LNCAP (cell line): Measurements from ENCODE around the gene PLPP4.

Experiments used
- TF ChIP-seq, protein P1 (sequence below): fragments of 450-650 bp; IDR thresholded peaks from 2 replicates; pipeline ENCODE4 v1.5.1; 2017; ENCODE audit warnings: mild to moderate bottlenecking

The PLPP4 gene

DNA sequence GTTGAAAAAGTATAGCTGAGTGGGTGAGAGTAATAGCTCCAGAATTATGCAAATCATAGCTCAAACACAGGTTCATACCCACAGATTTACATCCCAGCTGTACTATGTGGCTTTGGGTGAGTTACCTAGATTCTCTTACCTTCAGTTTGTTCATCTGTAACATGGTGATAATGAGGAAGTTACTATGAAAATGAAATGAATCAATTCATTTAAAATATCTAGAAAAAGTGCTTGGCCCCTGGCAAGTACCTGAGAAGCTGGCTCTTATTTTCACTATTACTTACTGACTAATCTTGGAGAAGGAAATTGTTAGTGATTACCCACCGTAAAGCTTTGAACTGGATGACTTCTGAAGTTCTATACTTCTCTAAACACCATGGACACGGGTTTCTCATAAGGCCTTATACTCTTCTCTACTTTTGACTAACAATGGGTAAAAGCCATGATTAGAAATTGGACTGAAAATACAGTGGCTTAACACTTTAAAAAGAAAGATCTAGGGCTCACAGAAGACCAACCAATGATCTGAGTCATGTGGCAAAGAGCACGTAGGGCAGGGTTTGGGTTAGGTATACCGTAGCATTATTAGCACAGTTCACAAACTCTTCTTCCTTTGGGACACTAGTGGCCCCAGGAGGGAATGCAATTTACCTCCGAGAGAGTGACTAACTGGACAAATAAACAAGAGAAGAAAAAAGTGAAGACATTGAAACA is 149.2 kb downstream of the PLPP4 start:
- TF ChIP-seq, protein P1, sequence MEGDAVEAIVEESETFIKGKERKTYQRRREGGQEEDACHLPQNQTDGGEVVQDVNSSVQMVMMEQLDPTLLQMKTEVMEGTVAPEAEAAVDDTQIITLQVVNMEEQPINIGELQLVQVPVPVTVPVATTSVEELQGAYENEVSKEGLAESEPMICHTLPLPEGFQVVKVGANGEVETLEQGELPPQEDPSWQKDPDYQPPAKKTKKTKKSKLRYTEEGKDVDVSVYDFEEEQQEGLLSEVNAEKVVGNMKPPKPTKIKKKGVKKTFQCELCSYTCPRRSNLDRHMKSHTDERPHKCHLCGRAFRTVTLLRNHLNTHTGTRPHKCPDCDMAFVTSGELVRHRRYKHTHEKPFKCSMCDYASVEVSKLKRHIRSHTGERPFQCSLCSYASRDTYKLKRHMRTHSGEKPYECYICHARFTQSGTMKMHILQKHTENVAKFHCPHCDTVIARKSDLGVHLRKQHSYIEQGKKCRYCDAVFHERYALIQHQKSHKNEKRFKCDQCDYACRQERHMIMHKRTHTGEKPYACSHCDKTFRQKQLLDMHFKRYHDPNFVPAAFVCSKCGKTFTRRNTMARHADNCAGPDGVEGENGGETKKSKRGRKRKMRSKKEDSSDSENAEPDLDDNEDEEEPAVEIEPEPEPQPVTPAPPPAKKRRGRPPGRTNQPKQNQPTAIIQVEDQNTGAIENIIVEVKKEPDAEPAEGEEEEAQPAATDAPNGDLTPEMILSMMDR = no peak

DNA sequence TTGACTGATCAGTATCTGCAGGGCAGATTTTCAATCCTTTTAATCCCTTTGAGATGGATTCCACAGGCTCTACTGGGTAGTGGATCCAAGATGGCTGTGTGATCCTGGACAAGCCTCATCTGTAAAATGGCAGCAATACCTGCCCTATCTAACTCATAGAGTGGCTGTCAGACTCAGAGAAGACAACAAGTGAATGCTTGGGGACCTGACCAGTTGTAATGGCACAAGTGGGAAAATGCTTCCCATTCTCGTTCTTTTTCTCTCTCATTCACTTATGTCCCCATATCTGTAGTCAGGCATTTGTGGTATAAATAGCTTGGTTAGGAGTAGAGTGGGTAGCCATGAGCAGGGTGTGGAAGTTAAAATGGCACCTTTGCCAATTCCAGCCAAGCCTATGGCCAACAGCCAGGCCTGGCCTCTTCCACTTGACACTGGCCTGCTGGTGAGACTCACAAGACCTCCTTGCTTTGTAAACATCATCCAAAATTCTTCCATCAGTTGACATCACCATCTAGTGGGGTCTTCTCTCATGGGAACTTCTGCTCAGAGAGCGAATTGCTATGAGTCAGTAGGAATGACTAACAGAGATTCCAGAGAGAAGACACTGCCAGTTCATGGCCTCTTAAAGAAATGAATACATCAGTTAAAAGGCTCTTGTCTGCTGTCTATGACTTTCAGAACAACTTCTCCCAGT is 150.1 kb downstream of the PLPP4 start:
- TF ChIP-seq, protein P1 = no peak

DNA sequence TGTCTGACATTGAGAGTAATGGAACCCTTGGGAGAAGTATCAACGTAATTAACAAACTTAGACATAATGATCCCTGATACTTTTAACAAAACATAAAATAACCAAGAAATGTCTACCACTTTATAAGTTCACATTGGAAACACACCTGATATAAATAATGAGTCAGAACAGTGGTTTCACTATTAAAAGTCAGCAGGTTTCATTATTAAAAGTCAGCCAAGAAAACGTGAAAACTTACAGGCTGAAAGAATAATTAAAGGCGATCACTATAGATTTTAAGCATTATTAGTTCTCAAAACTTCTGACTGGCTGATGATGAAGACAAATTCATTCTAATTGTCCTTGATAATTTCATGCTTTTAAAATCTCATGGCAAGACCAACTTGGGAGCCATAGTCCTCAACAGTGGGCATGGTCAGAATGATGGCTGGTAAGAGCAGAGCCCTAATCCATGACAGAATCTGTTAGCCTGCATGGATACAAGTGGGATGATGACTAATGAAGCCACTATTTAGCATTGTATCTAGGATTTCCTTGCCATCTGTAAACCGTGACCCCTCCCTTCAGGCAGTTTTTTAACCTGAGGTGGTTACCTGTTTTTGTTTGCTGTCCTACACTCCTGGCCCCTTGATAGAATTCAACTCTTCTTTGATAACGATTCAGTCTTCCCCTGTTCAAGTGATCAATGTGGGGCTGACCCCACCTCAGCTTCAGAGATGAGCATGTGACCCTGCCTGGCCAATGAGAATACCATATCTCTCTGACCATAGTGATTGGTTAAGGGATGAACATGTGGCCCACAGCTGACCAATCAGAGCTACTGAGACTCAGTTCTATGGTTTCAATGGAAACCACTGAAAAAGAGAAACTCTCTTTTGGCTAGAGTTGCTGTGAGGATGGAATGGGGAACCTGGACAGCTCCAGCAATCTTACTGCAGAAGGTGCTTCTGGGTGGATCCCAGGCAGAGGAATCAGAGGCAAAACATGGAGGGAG is 151.0 kb downstream of the PLPP4 start:
- TF ChIP-seq, protein P1 = no peak

DNA sequence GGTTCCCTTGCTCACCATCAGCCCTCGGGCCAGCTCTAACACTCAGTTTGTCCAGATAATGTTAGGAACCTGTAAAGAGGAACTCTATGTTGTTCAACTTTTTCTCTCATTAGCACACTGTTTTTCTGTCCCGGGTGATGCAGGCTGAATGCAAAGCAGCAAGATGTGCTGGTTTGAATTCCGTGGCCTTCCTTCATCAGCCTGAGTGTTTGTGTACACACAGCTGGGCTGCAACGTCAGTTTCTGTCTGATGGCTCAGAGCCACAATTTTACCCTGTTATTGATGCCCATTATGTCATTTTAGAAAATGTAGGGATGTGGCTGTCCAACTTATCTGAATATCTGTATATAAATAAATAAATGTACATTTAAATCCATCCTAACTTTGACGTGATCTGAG is 152.0 kb downstream of the PLPP4 start:
- TF ChIP-seq, protein P1 = no peak

DNA sequence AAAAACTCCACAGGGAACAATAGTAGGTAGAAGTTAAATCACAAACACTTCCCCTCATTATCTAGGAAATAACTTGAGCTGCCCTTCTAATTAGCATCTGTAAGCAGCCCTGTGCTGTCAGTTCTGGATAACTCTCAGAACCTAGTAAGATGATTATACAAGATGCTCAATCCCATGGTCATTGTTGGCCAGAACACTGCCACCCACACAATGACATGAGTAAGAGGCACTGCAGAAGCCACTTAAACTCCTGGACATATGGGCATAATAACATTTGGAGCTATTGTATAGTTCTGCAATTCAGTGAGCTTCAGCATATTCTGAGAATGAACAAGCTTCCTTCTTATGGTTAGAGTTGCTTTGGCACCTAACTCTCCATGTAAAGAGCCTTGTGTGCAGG is 153.8 kb downstream of the PLPP4 start:
- TF ChIP-seq, protein P1 = no peak

DNA sequence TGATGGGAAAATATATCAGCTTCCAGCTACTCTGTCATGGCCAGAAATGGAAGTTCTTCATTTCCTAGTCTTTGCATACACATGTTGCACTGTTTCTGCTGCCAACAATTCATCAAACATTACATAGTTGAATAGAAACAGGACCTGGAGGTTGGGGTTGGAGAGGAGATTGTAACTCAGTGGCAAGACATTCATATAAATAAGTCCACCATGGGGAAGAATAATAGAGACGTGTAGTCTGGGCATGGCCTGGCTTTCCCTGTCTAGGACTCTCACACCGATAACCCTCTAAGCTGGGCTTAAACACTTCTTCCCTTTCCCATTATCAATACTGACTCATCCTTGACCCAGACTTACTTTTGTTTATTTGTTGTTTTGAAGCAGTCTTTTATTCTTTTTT is 155.7 kb downstream of the PLPP4 start:
- TF ChIP-seq, protein P1 = no peak

DNA sequence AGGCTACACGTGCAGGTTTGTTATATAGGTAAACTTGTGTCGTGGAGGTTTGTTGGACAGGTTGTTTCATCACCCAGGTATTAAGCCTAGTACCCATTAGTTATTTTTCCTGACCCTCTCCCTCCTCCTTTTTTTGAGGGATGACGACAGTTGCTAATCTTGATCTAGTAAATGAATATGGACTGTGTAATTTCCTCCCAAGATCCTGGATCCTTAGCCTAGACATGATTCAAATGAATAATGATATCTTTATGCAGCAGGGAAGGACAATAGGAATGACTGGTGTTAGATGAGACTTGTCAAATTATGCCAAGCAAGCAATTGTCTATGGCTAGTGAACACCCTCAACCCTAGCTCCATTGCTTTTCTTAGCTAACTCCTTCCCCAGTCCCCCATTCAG is 156.2 kb downstream of the PLPP4 start:
- TF ChIP-seq, protein P1 = no peak
